NCI-H2196 (cell line): ENCODE data around the gene BBX.

Source experiments
- DNase-seq: peaks from one replicate; lab custom pipeline; 2025; ENCODE audit not compliant: unreplicated experiment; lab: John Stamatoyannopoulos, UW

The BBX gene

GRCh38 chr3:107596639-107597038 is 73.9 kb downstream of the BBX start:
- no peak for DNase-seq

GRCh38 chr3:107598926-107599771 is 76.4 kb downstream of the BBX start:
- no peak for DNase-seq

GRCh38 chr3:107599772-107600145 is 77.0 kb downstream of the BBX start:
- DNase-seq: no peak

- no peak for DNase-seq
Measured at GRCh38 chr3:107600780-107601179, 78.0 kb downstream of the BBX start.

- DNase-seq: no peak
Measured at GRCh38 chr3:107604057-107604822, 81.5 kb downstream of the BBX start.

- no peak for DNase-seq
Measured at GRCh38 chr3:107611775-107612469, 89.2 kb downstream of the BBX start.

- DNase-seq: no peak
Measured at GRCh38 chr3:107612664-107613084, 89.9 kb downstream of the BBX start.

GRCh38 chr3:107619549-107619948 is 96.8 kb downstream of the BBX start:
- no peak for DNase-seq

- DNase-seq: no peak
Measured at GRCh38 chr3:107620534-107620933, 97.8 kb downstream of the BBX start.

GRCh38 chr3:107621465-107621864 is 98.7 kb downstream of the BBX start:
- DNase-seq: no peak

- DNase-seq: no peak
Measured at GRCh38 chr3:107627962-107628542, 105.3 kb downstream of the BBX start.

- DNase-seq: no peak
Measured at GRCh38 chr3:107629566-107629965, 106.8 kb downstream of the BBX start.

- no peak for DNase-seq
Measured at GRCh38 chr3:107630779-107631178, 108.0 kb downstream of the BBX start.

- no peak for DNase-seq
Measured at GRCh38 chr3:107632576-107632975, 109.8 kb downstream of the BBX start.

GRCh38 chr3:107633327-107634098 is 110.8 kb downstream of the BBX start:
- no peak for DNase-seq

GRCh38 chr3:107634099-107634489 is 111.3 kb downstream of the BBX start:
- no peak for DNase-seq

GRCh38 chr3:107637416-107638183 is 114.8 kb downstream of the BBX start:
- DNase-seq: no peak

- DNase-seq: no peak
Measured at GRCh38 chr3:107641572-107642307, 119.0 kb downstream of the BBX start.
